IMR-90 (cell line): ENCODE measurements around the gene KPTN. TPM values are rescaled to one million over a fixed set of nuclear protein-coding genes. Genes with fewer than 3 reads are reported as not detected.

Experiments
- ATAC-seq: fragments of 200-7000 bp; cut with Tn5 transposase; 2 replicates; pipeline ENCODE4 v1.9.1; 2020; ENCODE audit warnings: low read depth, mild to moderate bottlenecking, moderate library complexity
- BruUV-seq: library from RNA; stranded (reverse); fragments of 400-500 nt; replicated peaks from 2 replicates; lab custom pipeline; 2021; lab: Mats Ljungman, UMichigan
- CTCF ChIA-PET: fragments of 300-600 bp; formaldehyde crosslinking; extraction: SDS; loops from one replicate; lab custom pipeline; 2021; ENCODE audit warnings: antibody characterized with exemption; lab: Yijun Ruan, JAX
- POLR2A ChIA-PET: fragments of 300-600 bp; sonication (Branson Sonifier 250); formaldehyde crosslinking; loops from one replicate; lab custom pipeline; 2022; ENCODE audit warnings: antibody characterized with exemption; ENCODE audit not compliant: unreplicated experiment; lab: Charles Lee
- DNase-seq: peaks from one replicate; pipeline ENCODE4 v3.0.0; 2013
- H2AFZ ChIP-seq: replicated peaks from 2 replicates; pipeline ENCODE3; 2013; ENCODE audit warnings: low read length, mild to moderate bottlenecking; ENCODE audit not compliant: poor library complexity
- H2AK5ac ChIP-seq: 2 replicates; pipeline ENCODE4 v1.6.1; 2013; ENCODE audit warnings: low read depth, low read length, inconsistent platforms
- H2AK9ac ChIP-seq: replicated peaks from 2 replicates; pipeline ENCODE3; 2013; ENCODE audit warnings: mild to moderate bottlenecking, low read depth, low read length, moderate library complexity; ENCODE audit not compliant: poor library complexity
- H2BK120ac ChIP-seq: 2 replicates; pipeline ENCODE4 v1.6.1; 2013; ENCODE audit warnings: low read depth, low read length, inconsistent platforms
- H2BK15ac ChIP-seq: 3 replicates; pipeline ENCODE4 v1.6.1; 2013; ENCODE audit warnings: low read depth, low read length, inconsistent platforms
- H2BK20ac ChIP-seq: 2 replicates; pipeline ENCODE4 v1.6.1; 2013; ENCODE audit warnings: low read depth, mild to moderate bottlenecking, inconsistent platforms, low read length, moderate library complexity
- H2BK5ac ChIP-seq: 2 replicates; pipeline ENCODE4 v1.6.1; 2013; ENCODE audit warnings: mild to moderate bottlenecking, low read depth, low read length, inconsistent platforms; ENCODE audit not compliant: poor library complexity, severe bottlenecking
- H3K14ac ChIP-seq: replicated peaks from 2 replicates; pipeline ENCODE4 v1.6.1; 2013; ENCODE audit warnings: low read depth, low read length, inconsistent platforms
- H3K18ac ChIP-seq: 2 replicates; pipeline ENCODE4 v1.6.1; 2013; ENCODE audit warnings: low read depth, low read length, control low read depth
- H3K23ac ChIP-seq: 2 replicates; pipeline ENCODE4 v1.6.1; 2013; ENCODE audit warnings: low read depth, low read length, inconsistent platforms
- H3K27ac ChIP-seq: 2 replicates; pipeline ENCODE4 v1.5.1; 2013; ENCODE audit warnings: mild to moderate bottlenecking, control low read depth, low read length; ENCODE audit not compliant: insufficient read depth
- H3K27me3 ChIP-seq: 2 replicates; pipeline ENCODE4 v1.6.1; 2013; ENCODE audit warnings: low read length; ENCODE audit not compliant: control insufficient read depth, insufficient read depth
- H3K36me3 ChIP-seq: 2 replicates; pipeline ENCODE4 v1.6.1; 2013; ENCODE audit warnings: low read length, mixed read lengths; ENCODE audit not compliant: control insufficient read depth, insufficient read depth
- H3K4ac ChIP-seq: 2 replicates; pipeline ENCODE4 v1.6.1; 2013; ENCODE audit warnings: low read depth, low read length, inconsistent platforms
- H3K4me1 ChIP-seq: 2 replicates; pipeline ENCODE4 v1.6.1; 2013; ENCODE audit warnings: low read length, mixed read lengths; ENCODE audit not compliant: control insufficient read depth, insufficient read depth
- H3K4me2 ChIP-seq: 2 replicates; pipeline ENCODE4 v1.6.1; 2013; ENCODE audit warnings: low read depth, mild to moderate bottlenecking, control low read depth, low read length, moderate library complexity
- H3K4me3 ChIP-seq: 2 replicates; pipeline ENCODE4 v1.5.1; 2013; ENCODE audit warnings: low read depth, mild to moderate bottlenecking, control low read depth, low read length, moderate library complexity; ENCODE audit not compliant: insufficient read depth
- H3K56ac ChIP-seq: 2 replicates; pipeline ENCODE4 v1.6.1; 2013; ENCODE audit warnings: low read length, inconsistent platforms; ENCODE audit not compliant: insufficient read depth; ENCODE audit errors: extremely low read depth
- H3K79me1 ChIP-seq, 2 experiments: 2 replicates each; pipeline ENCODE4 v1.6.1; 2013; ENCODE audit warnings: low read length in 2 of 2, inconsistent platforms in 1 of 2, low read depth in 1 of 2
- H3K9ac ChIP-seq: 2 replicates; pipeline ENCODE4 v1.6.1; 2013; ENCODE audit warnings: low read depth, low read length, control low read depth
- H3K9me1 ChIP-seq: 2 replicates; pipeline ENCODE4 v1.6.1; 2013; ENCODE audit warnings: low read length, inconsistent platforms; ENCODE audit not compliant: insufficient read depth
- H3K9me3 ChIP-seq: 2 replicates; pipeline ENCODE4 v1.6.1; 2013; ENCODE audit warnings: low read length; ENCODE audit not compliant: control insufficient read depth, insufficient read depth
- H4K20me1 ChIP-seq: 2 replicates; pipeline ENCODE4 v1.6.1; 2013; ENCODE audit warnings: low read length, inconsistent platforms; ENCODE audit not compliant: insufficient read depth
- H4K5ac ChIP-seq: 2 replicates; pipeline ENCODE4 v1.6.1; 2013; ENCODE audit warnings: mild to moderate bottlenecking, low read depth, low read length, control low read depth
- H4K8ac ChIP-seq, 2 experiments: 2 replicates each; pipeline ENCODE4 v1.6.1; 2013; ENCODE audit warnings: low read depth in 2 of 2, low read length in 2 of 2, control low read depth in 1 of 2, inconsistent platforms in 1 of 2
- H4K91ac ChIP-seq: 2 replicates; pipeline ENCODE4 v1.6.1; 2013; ENCODE audit warnings: low read depth, low read length, inconsistent platforms; ENCODE audit not compliant: insufficient read depth
- NFE2L2 ChIP-seq: fragments of 150-350 bp; IDR thresholded peaks from 2 replicates; pipeline ENCODE4 v1.6.1; 2016; ENCODE audit warnings: low read depth, mild to moderate bottlenecking, low read length
- POLR2A ChIP-seq: IDR thresholded peaks from 2 replicates; pipeline ENCODE4 v1.6.1; 2012; ENCODE audit warnings: mild to moderate bottlenecking, low read depth, low read length
- USF2 ChIP-seq: fragments of 150-350 bp; IDR thresholded peaks from 2 replicates; pipeline ENCODE4 v1.6.1; 2017; ENCODE audit warnings: mild to moderate bottlenecking, antibody characterized with exemption, low read length, low read depth
- WGBS, 2 experiments: methylation state at CpG; one replicate each; pipeline versions ENCODE4 v1.1.5 to v1.1.7; 2013; ENCODE audit warnings: missing lambda C conversion rate in 2 of 2; ENCODE audit not compliant: insufficient read length in 1 of 2; ENCODE audit errors: extremely low coverage in 2 of 2; 5-methylcytosine and 5-hydroxymethylcytosine counted together
- dilution Hi-C: fragments of 300-500 bp; cut with HindIII; formaldehyde crosslinking; loops from one replicate; pipeline ENCODE4 v1.14.3; 2018; ENCODE audit warnings: low sequenced_read_pairs; ENCODE audit not compliant: unreplicated experiment
- in situ Hi-C: fragments of 300-500 bp; cut with MboI; formaldehyde crosslinking; loops from 3 replicates; pipeline ENCODE4 v1.14.3; 2019; ENCODE audit warnings: low sequenced_read_pairs, inconsistent platforms, mixed read lengths
- intact Hi-C: fragments of 100-400 bp; cut with micrococcal nuclease; formaldehyde crosslinking; loops from 2 replicates; pipeline ENCODE4 v1.10.0; 2022
- polyA plus RNA-seq, 3 experiments: library from polyadenylated mRNA; depleted of rRNA; stranded (reverse); fragments of >200 nt; gene quantifications; 2 replicates each; pipeline ENCODE4 v1.2.3, GENCODE V29; 2012; ENCODE audit warnings: low replicate concordance in 1 of 3
- total RNA-seq: library from RNA; depleted of rRNA; stranded (reverse); fragments of >200 nt; gene quantifications from 2 replicates; pipeline ENCODE4 v1.2.3, GENCODE V29; 2012

KPTN gene
- total and polyA plus RNA-seq, 2 of the 4 experiments (the other 2 are of a cell fraction), result 4.1 to 15.4 TPM

- no peak overlapping the region for H3K4me2 ChIP-seq
- H2AK9ac ChIP-seq, result no peak overlapping the region
- H3K4me3 ChIP-seq, result no peak overlapping the region
- TF ChIP-seq POLR2A (no peak), NFE2L2 (no peak), USF2 (no peak)
- H3K9me3 ChIP-seq, result no peaks in the 10 kb centered on the region
- no peak overlapping the region for H2AFZ ChIP-seq
- WGBS, 2 experiments, result 95% methylated on average over 9 of the region's 17 CpGs; no CpG with 5 or more reads in 1 of the 2 experiments
- H3K18ac ChIP-seq, result no peak overlapping the region
- H2BK120ac ChIP-seq, result no peak overlapping the region
- H3K36me3 ChIP-seq, result peaks cover 61% of the 10 kb centered on the region
- peaks cover 22% of the 10 kb centered on the region for H4K20me1 ChIP-seq
- H2AK5ac ChIP-seq, result no peak overlapping the region
- no peak for ATAC-seq
- no peak overlapping the region for H4K5ac ChIP-seq
- ChIA-PET CTCF (interaction anchor here (1.5 kb wide), 1 partner anchor 12 kb away, joined by 5 read pairs; the partner anchor contains the start of gene KPTN), POLR2A (no interaction called here)
- BruUV-seq, result no TSS peak
- intact Hi-C loops (no loop called here), dilution Hi-C loops (no loop called here), in situ Hi-C loops (no loop called here)
- H3K4ac ChIP-seq, result no peak overlapping the region
- no peak overlapping the region for H3K23ac ChIP-seq
- no peak overlapping the region for H3K9ac ChIP-seq
- no peak overlapping the region for H3K56ac ChIP-seq
- no peak overlapping the region for H3K14ac ChIP-seq
- H3K27me3 ChIP-seq, result no peaks in the 10 kb centered on the region
- no peak overlapping the region for H3K27ac ChIP-seq
- H3K4me1 ChIP-seq, result no peaks in the 10 kb centered on the region
- no peak overlapping the region for H2BK15ac ChIP-seq
- no peak overlapping the region for H4K91ac ChIP-seq
- H2BK5ac ChIP-seq, result no peak overlapping the region
- H3K9me1 ChIP-seq, result 0 out of 2 replicates have a peak, but pooled peaks cover 3% of the 10 kb centered on the region
- DNase-seq, result no peak
- no peak overlapping the region for H4K8ac ChIP-seq
- H3K79me1 ChIP-seq, result peaks cover 3 to 23% of the 10 kb centered on the region in 2 experiments
- H2BK20ac ChIP-seq, result no peak overlapping the region
Observed at GRCh38 chr19:47495478-47496372, 11.7 kb upstream of the KPTN start.
